ENCODE results near the gene PGAP6.
A peak's percentile ranks its signal among the peaks of the same experiment; 100 is the strongest.
"Not testable (repeated sequence)": the region's sequence is repeated elsewhere in the genome, so short reads cannot be mapped to it uniquely, and the experiment has no call there.

The PGAP6 gene

GRCh38 chr16:396605-397004, 14.8 kb upstream of the PGAP6 start:
- Mint-ChIP-seq H3K4me1 (peaks cover 22% of the 10 kb centered on the region), H3K9me3 (no peaks in the 10 kb centered on the region), H3K36me3 (no peaks in the 10 kb centered on the region), H3K27me3 (no peaks in the 10 kb centered on the region), H3K4me3 (peak overlapping the region; percentile 93), H3K27ac (peak overlapping the region; percentile 24)
- ATAC-seq (ENCODE audit: low read depth) (no peak), DNase-seq (ENCODE audit: low spot score in 2 of 2) (no peak)

DNA sequence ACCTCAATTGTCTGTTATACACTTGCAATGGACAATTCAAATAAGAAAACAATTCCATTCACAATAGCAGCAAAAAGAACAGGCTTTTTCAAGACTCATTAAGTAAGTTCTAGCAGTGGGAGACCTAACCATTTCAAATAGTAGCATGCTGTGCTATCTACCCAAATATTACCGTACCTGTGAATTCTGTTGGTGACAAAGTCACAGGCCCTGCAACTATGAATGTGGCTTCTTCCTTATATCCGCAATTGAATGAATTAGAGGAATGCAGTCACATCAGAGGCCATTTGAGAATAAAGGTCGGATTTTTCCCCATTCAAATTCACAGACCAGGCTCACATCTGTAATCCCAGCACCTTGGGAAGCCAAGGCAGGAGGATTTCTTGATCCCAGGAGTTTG, 14.4 kb upstream of the PGAP6 start:
- Mint-ChIP-seq H3K4me1 (peaks cover 22% of the 10 kb centered on the region), H3K9me3 (no peaks in the 10 kb centered on the region), H3K4me3 (peak overlapping the region; percentile 93), H3K27ac (peak overlapping the region; percentile 24), H3K27me3 (no peaks in the 10 kb centered on the region), H3K36me3 (no peaks in the 10 kb centered on the region)
- no peak for ATAC-seq (ENCODE audit: low read depth)
- no peak for DNase-seq (ENCODE audit: low spot score in 2 of 2)

GRCh38 chr16:392450-393030, 10.8 kb upstream of the PGAP6 start:
- ATAC-seq (ENCODE audit: low read depth) (no peak), DNase-seq (ENCODE audit: low spot score in 2 of 2) (no peak)
- no peak overlapping the region for H3K27ac Mint-ChIP-seq

GRCh38 chr16:391885-392335, 10.1 kb upstream of the PGAP6 start:
- H3K36me3 Mint-ChIP-seq = no peaks in the 10 kb centered on the region
- H3K9me3 Mint-ChIP-seq = no peaks in the 10 kb centered on the region
- peaks cover 9% of the 10 kb centered on the region for H3K4me1 Mint-ChIP-seq
- DNase-seq (ENCODE audit: low spot score in 2 of 2) (peak; percentile 60 to 76), ATAC-seq (ENCODE audit: low read depth) (peak; percentile 89)
- H3K4me3 Mint-ChIP-seq = no peak overlapping the region
- no peaks in the 10 kb centered on the region for H3K27me3 Mint-ChIP-seq
- H3K27ac Mint-ChIP-seq = no peak overlapping the region

More at GRCh38 chr16:392450-393030, 10.8 kb upstream of the PGAP6 start:
- H3K4me3 Mint-ChIP-seq = no peak overlapping the region
- no peaks in the 10 kb centered on the region for H3K27me3 Mint-ChIP-seq
- H3K4me1 Mint-ChIP-seq = peaks cover 9% of the 10 kb centered on the region
- H3K9me3 Mint-ChIP-seq = no peaks in the 10 kb centered on the region
- H3K36me3 Mint-ChIP-seq = no peaks in the 10 kb centered on the region

DNA sequence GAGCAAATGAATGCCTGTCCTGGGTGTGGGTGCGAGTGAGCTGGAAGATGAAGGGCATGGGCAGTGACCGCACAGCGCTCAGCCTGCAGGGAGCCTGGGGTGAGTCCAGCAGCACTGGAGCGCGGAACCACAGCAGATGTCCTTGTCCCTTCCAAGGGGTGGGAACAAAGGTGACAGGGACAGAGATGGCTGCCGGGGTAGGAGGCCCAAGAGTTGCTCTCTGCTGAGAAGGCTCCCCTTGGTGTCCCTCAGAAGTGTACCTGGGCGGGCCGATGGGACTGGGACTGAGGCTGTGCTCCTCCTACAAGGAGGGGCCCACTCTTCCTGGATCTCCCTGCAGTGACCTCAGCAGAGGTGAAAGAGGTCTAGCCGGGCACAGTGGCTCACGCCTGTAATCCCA, 7.6 kb upstream of the PGAP6 start:
- no peaks in the 10 kb centered on the region for H3K9me3 Mint-ChIP-seq
- H3K27me3 Mint-ChIP-seq = no peaks in the 10 kb centered on the region
- H3K27ac Mint-ChIP-seq = no peak overlapping the region
- H3K4me3 Mint-ChIP-seq = no peak overlapping the region
- no peak for DNase-seq (ENCODE audit: low spot score in 2 of 2)
- no peak for ATAC-seq (ENCODE audit: low read depth)
- no peaks in the 10 kb centered on the region for H3K36me3 Mint-ChIP-seq
- H3K4me1 Mint-ChIP-seq = no peaks in the 10 kb centered on the region

DNA sequence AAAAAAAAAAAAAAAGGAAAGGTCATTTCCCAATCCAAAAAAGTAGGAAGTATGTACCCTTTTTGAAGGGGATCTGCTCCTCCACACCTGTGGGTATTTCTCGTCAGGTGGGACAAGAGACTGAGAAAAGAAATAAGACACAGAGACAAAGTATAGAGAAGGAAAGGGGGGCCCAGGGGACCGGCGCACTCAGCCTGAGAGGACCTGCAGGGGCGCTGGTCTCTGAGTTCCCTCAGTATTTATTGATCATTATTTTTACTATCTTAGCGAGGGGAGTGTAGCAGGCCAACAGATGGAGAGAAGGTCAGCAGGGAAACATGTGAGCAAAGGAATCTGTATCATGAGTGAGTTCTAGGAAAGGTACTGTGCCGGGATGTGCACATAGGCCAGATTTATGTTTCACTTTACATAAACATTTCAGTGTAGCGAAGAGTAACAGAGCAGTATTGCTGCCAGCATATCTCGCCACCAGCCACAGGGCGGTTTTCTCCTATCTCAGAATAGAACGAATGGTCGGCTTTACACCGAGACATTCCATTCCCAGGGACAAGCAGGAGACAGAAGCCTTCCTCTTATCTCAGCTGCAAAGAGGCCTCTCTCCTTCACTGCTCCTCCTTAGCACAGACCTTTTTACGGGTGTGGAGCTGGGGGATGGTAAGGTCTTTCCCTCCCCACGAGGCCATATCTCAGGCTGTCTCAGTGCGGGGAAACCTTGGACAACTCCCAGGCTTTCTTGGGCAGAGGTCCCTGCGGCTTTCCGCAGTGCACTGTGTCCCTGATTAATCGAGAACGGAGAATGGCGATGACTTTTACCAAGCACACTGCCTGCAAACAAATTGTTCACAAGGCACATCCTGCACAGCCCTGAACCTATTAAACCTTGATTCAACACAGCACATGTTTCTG, 6.2 kb upstream of the PGAP6 start:
- H3K4me3 Mint-ChIP-seq; H3K27ac Mint-ChIP-seq; H3K4me1 Mint-ChIP-seq; H3K27me3 Mint-ChIP-seq; H3K36me3 Mint-ChIP-seq; H3K9me3 Mint-ChIP-seq; DNase-seq (ENCODE audit: low spot score in 2 of 2); ATAC-seq (ENCODE audit: low read depth): not testable (repeated sequence)

- no peak overlapping the region for H3K27ac Mint-ChIP-seq
- no peaks in the 10 kb centered on the region for H3K27me3 Mint-ChIP-seq
- no peaks in the 10 kb centered on the region for H3K36me3 Mint-ChIP-seq
- DNase-seq (ENCODE audit: low spot score in 2 of 2) (no peak), ATAC-seq (ENCODE audit: low read depth) (no peak)
- no peaks in the 10 kb centered on the region for H3K9me3 Mint-ChIP-seq
- peaks cover 8% of the 10 kb centered on the region for H3K4me1 Mint-ChIP-seq
- H3K4me3 Mint-ChIP-seq = no peak overlapping the region
Measured at GRCh38 chr16:386641-387156, 4.9 kb upstream of the PGAP6 start.

GRCh38 chr16:383326-384051, 1.7 kb upstream of the PGAP6 start:
- no peaks in the 10 kb centered on the region for H3K9me3 Mint-ChIP-seq

GRCh38 chr16:381012-381788, 578 bp downstream of the PGAP6 start:
- H3K4me1 Mint-ChIP-seq = peaks cover 13% of the 10 kb centered on the region
- no peaks in the 10 kb centered on the region for H3K27me3 Mint-ChIP-seq
- no peaks in the 10 kb centered on the region for H3K36me3 Mint-ChIP-seq
- H3K27ac Mint-ChIP-seq = no peak overlapping the region
- H3K4me3 Mint-ChIP-seq = peak overlapping the region; percentile 64
- H3K9me3 Mint-ChIP-seq = no peaks in the 10 kb centered on the region
- DNase-seq (ENCODE audit: low spot score in 2 of 2) (no peak), ATAC-seq (ENCODE audit: low read depth) (peak; percentile 26)

More at GRCh38 chr16:383326-384051, 1.7 kb upstream of the PGAP6 start:
- ATAC-seq (ENCODE audit: low read depth) (peak; percentile 55), DNase-seq (ENCODE audit: low spot score in 2 of 2) (no peak)
- H3K27me3 Mint-ChIP-seq = no peaks in the 10 kb centered on the region
- peaks cover 13% of the 10 kb centered on the region for H3K4me1 Mint-ChIP-seq
- peak overlapping the region; percentile 43 for H3K27ac Mint-ChIP-seq
- H3K4me3 Mint-ChIP-seq = peak overlapping the region; percentile 84
- H3K36me3 Mint-ChIP-seq = no peaks in the 10 kb centered on the region

- H3K4me3 Mint-ChIP-seq = peak overlapping the region; percentile 64
- H3K27me3 Mint-ChIP-seq = no peaks in the 10 kb centered on the region
- ATAC-seq (ENCODE audit: low read depth) (no peak), DNase-seq (ENCODE audit: low spot score in 2 of 2) (no peak)
- no peak overlapping the region for H3K27ac Mint-ChIP-seq
- peaks cover 13% of the 10 kb centered on the region for H3K4me1 Mint-ChIP-seq
- H3K9me3 Mint-ChIP-seq = no peaks in the 10 kb centered on the region
- no peaks in the 10 kb centered on the region for H3K36me3 Mint-ChIP-seq
Measured at GRCh38 chr16:380762-381011, 1.1 kb downstream of the PGAP6 start.

- Mint-ChIP-seq H3K9me3 (no peaks in the 10 kb centered on the region), H3K4me3 (peak overlapping the region; percentile 60), H3K4me1 (peaks cover 13% of the 10 kb centered on the region), H3K27me3 (no peaks in the 10 kb centered on the region), H3K27ac (no peak overlapping the region), H3K36me3 (no peaks in the 10 kb centered on the region)
- ATAC-seq (ENCODE audit: low read depth) (no peak), DNase-seq (ENCODE audit: low spot score in 2 of 2) (no peak)
Measured at GRCh38 chr16:379961-380761, 1.6 kb downstream of the PGAP6 start.

- Mint-ChIP-seq H3K4me1 (peaks cover 13% of the 10 kb centered on the region), H3K4me3 (peak overlapping the region; percentile 5), H3K27me3 (no peaks in the 10 kb centered on the region), H3K36me3 (no peaks in the 10 kb centered on the region), H3K9me3 (no peaks in the 10 kb centered on the region), H3K27ac (no peak overlapping the region)
- DNase-seq (ENCODE audit: low spot score in 2 of 2) (no peak), ATAC-seq (ENCODE audit: low read depth) (no peak)
Measured at GRCh38 chr16:379183-379960, 2.4 kb downstream of the PGAP6 start.
